Measurements from ENCODE around the gene CLIP1.

The CLIP1 gene

DNA sequence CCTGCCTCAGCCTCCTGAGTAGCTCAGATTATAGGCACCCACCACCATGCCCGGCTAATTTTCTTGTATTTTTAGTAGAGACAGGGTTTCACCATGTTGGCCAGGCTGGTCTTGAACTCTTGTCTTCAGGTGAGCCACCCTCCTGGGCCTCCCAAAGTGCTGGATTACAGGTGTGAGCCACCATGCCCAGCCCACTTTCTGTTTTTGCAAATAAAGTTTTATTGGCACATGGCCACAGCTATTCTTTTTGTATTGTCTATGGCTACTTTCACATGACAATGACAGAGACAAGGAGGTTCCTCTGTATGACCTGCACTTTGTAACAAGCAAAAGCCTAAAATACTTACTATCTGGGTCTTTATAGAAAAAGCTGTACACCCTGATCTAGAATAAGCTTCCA, 176.9 kb downstream of the CLIP1 start:
- DNase-seq (ENCODE audit: low read depth): no peak

DNA sequence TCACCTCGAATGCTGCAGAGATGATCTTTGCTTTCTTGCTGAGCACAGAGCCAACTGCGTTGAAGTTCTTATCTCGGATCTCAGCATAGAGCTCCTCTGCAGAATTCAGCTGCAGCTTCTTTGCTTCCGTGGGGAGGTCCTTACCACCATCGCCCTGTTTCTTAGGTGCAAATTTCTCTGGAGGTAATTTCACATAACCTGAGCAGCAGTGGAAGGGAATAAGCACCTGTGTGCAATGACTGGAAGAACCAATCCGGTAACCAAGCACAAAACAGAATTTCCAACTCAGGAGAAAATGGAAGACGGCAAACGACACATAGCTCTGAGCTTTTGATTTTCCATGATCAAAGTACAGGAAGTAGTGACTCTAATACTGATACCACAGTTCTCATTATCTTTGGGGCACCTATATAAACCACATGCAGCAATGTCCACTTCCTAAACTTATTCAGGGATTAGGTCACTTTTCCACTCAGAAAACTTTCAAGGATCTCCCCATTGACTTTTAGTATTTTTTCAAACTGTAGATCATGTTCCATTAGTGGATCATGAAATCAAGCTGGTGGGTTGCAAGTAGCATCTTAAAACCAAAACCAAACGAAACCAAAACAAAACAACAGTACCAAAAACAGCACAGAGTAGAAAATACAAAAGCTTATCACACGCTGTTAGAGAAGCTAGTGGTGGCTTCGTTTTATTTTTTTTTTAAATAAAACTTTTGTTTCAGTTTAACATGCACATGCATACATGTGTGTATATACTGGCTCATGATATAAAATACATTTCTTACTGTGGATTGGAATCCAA, 177.7 kb downstream of the CLIP1 start:
- DNase-seq (ENCODE audit: low read depth): no peak

GRCh38 chr12:122243965-122244364, 178.5 kb downstream of the CLIP1 start:
- no peak for DNase-seq (ENCODE audit: low read depth)

GRCh38 chr12:122238861-122239260, 183.6 kb downstream of the CLIP1 start:
- DNase-seq (ENCODE audit: low read depth): no peak

GRCh38 chr12:122235741-122236140, 186.7 kb downstream of the CLIP1 start:
- no peak for DNase-seq (ENCODE audit: low read depth)

- DNase-seq (ENCODE audit: low read depth): no peak
Observed at GRCh38 chr12:122232691-122233090, 189.8 kb downstream of the CLIP1 start.

GRCh38 chr12:122230798-122231197, 191.7 kb downstream of the CLIP1 start:
- no peak for DNase-seq (ENCODE audit: low read depth)

GRCh38 chr12:122228092-122228491, 194.4 kb downstream of the CLIP1 start:
- no peak for DNase-seq (ENCODE audit: low read depth)

DNA sequence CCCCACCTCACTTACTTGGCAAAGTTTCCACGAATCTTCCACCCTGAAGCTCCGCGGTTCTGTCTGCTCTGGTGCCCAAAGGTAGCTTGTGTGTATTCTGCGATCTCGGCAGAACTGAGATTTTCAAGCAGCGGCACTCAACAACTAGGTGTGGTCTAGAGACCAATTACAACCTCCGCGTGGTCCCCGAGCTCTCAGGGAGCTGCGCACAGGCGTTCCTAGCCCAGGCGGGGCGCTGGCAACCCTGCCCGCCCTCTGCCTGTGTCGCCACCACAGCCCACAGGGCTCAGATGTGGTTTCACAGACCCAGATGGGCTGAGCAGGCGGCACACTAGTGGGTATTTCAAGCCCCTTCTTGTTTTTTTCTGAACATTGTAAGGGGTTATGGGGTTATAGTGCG, 195.1 kb downstream of the CLIP1 start:
- no peak for DNase-seq (ENCODE audit: low read depth)

GRCh38 chr12:122226366-122227125, 195.9 kb downstream of the CLIP1 start:
- no peak for DNase-seq (ENCODE audit: low read depth)

DNA sequence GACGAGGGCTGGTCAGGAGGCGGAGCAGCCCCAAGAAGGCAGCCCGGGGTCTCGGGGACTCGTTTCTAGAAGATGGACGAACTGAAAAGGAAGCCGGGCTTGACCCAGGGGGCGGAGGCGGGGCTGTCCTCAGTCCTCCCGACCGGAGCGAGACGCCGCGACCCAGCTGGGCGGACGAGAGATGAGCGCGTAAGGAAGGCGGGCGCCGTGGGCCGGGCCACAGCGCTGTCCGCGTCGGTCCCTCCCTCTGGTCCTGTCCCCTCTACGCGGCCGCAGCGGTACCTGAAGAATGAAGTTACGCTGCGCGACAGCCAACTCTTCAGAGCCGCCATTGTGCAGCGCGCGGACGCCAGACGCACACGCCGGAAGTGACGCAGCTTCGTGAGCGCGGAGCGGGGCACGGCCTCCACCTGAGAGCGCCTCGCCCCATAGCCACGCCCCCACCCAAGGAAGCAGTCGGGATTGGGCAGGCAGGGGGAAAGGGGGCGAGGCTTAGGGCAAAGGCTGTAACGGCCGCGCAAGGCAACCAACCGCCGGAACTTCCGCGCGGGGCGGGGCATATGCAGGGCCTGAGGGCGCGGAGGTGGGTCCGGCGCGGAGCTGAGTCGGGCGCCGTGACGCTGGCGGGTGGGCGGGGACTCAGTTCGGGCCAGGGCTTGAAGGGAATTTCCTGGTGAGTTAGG, 196.6 kb downstream of the CLIP1 start, which contains the start of gene DIABLO:
Gene DIABLO (minus strand): TSS at position 370 of the 683 bp plus-strand sequence. CDS start 38 bp downstream, at position 332.
- peak; percentile 100 for DNase-seq (ENCODE audit: low read depth)

Measured in activated T-helper 9 cell treated with anti-CD3 and anti-CD28 coated beads, Interleukin-2, amount 50 U/mL, for 16 hours (primary cell).